SK-N-SH treated with all-trans-retinoic acid at 6 μM for 48 hours (cell line): ENCODE measurements around the gene STEAP4.

Experiments
- SNAI2 ChIP-seq: fragments of 250-450 bp; sonication (Bioruptor Pico); IDR thresholded peaks from 2 replicates; pipeline ENCODE4 v1.5.0; 2020; ENCODE audit warnings: mild to moderate bottlenecking, moderate library complexity
- ZFP30 ChIP-seq: fragments of 450-650 bp; formaldehyde crosslinking; IDR thresholded peaks from 2 replicates; pipeline ENCODE4 v1.5.0; 2022; ENCODE audit warnings: mild to moderate bottlenecking, moderate library complexity
- ZNF8 ChIP-seq: fragments of 450-650 bp; formaldehyde crosslinking; IDR thresholded peaks from 2 replicates; pipeline ENCODE4 v1.5.0; 2020; ENCODE audit warnings: mild to moderate bottlenecking, moderate library complexity
- TF ChIP-seq, protein P1 (sequence below): fragments of 250-450 bp; sonication (Bioruptor Pico); IDR thresholded peaks from 2 replicates; pipeline ENCODE4 v1.5.1; 2020; ENCODE audit warnings: low read depth, mild to moderate bottlenecking, moderate library complexity

GRCh38 chr7:88324699-88325098 lies 18.0 kb upstream of the STEAP4 start:
- no peak for TF ChIP-seq ZNF8 (CRISPR knock-in tag)
- no peak for TF ChIP-seq ZFP30
- TF ChIP-seq, protein P1, sequence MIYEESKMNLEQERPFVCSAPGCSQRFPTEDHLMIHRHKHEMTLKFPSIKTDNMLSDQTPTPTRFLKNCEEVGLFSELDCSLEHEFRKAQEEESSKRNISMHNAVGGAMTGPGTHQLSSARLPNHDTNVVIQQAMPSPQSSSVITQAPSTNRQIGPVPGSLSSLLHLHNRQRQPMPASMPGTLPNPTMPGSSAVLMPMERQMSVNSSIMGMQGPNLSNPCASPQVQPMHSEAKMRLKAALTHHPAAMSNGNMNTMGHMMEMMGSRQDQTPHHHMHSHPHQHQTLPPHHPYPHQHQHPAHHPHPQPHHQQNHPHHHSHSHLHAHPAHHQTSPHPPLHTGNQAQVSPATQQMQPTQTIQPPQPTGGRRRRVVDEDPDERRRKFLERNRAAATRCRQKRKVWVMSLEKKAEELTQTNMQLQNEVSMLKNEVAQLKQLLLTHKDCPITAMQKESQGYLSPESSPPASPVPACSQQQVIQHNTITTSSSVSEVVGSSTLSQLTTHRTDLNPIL (CRISPR knock-in tag): no peak
- TF ChIP-seq SNAI2 (CRISPR knock-in tag): no peak
